Thyroid gland (tissue), 4 donors: ENCODE results near the gene ZNF407. TPM values are rescaled to one million over a fixed set of nuclear protein-coding genes. Genes with fewer than 3 reads are reported as not detected.
A peak's percentile ranks its signal among the peaks of the same experiment; 100 is the strongest.

Experiments
- DNase-seq, 2 donors: peaks; one replicate each; pipeline ENCODE4 v3.0.0-alpha.2; 2019
- H3K27ac ChIP-seq, 3 donors: fragments of 200-600 bp; sonication (generic); 1 replicate in 2 of 3; 2 replicates in 1 of 3; pipeline ENCODE4 v1.5.1; 2016 to 2019; ENCODE audit warnings: mild to moderate bottlenecking in 1 of 3, moderate library complexity in 1 of 3
- H3K27me3 ChIP-seq: fragments of 200-600 bp; sonication (generic); one replicate; pipeline ENCODE4 v1.5.1; 2019
- H3K36me3 ChIP-seq, 2 donors: fragments of 200-600 bp; sonication (generic); one replicate each; pipeline ENCODE4 v1.5.1; 2016 to 2019
- H3K4me1 ChIP-seq, 2 donors: fragments of 200-600 bp; sonication (generic); one replicate each; pipeline ENCODE4 v1.5.1; 2017 to 2019
- H3K4me3 ChIP-seq, 3 donors: fragments of 200-600 bp; sonication (generic); replicated peaks in 1 of 3; 1 replicate in 2 of 3; 2 replicates in 1 of 3; pipeline ENCODE4 v1.5.1; 2016; ENCODE audit warnings: mild to moderate bottlenecking in 1 of 3
- H3K9me3 ChIP-seq: fragments of 200-600 bp; sonication (generic); one replicate; pipeline ENCODE4 v1.5.1; 2017
- CTCF ChIP-seq, 6 experiments: fragments of 200-600 bp in 3 of 6; fragments of 450-650 bp in 3 of 6; sonication (generic) in 3 of 6; IDR thresholded peaks; one replicate each; pipeline ENCODE4 v1.5.1; 2016 to 2019; ENCODE audit warnings: antibody characterized with exemption in 6 of 6, mild to moderate bottlenecking in 2 of 6, inconsistent platforms in 1 of 6, moderate library complexity in 1 of 6
- POLR2A ChIP-seq, 2 donors: fragments of 450-650 bp; IDR thresholded peaks; one replicate each; pipeline ENCODE4 v1.6.1; 2017; ENCODE audit warnings: antibody characterized with exemption in 2 of 2, mild to moderate bottlenecking in 2 of 2, moderate library complexity in 1 of 2
- WGBS, 2 donors: methylation state at CpG; one replicate each; pipeline ENCODE4 v1.1.5; 2017; 5-methylcytosine and 5-hydroxymethylcytosine counted together
- intact Hi-C: fragments of 100-400 bp; cut with DNase I; formaldehyde crosslinking; loops from one replicate; pipeline ENCODE4 v1.15.1; 2023
- total RNA-seq, 4 donors: library from RNA; depleted of rRNA; stranded (reverse); fragments of >200 nt; gene quantifications; one replicate each; pipeline ENCODE4 v1.2.3, GENCODE V29; 2016

ZNF407 gene
- total RNA-seq, 4 donors from 2014 or later: 20.2 to 40.0 (median 26.4) TPM

- Histone ChIP-seq H3K27ac (no peak overlapping the region), H3K9me3 (no peaks in the 10 kb centered on the region), H3K36me3 (no peaks in the 10 kb centered on the region), H3K4me1 (peaks cover 4 to 6% of the 10 kb centered on the region in 2 donors), H3K27me3 (no peaks in the 10 kb centered on the region), H3K4me3 (no peak overlapping the region)
- intact Hi-C loops: no loop called here
- DNase-seq: no peak
- TF ChIP-seq POLR2A (IDR thresholded peaks at IDR 0.05) (no peak), CTCF (IDR thresholded peaks at IDR 0.05) (no peak)
- WGBS, 2 donors: 75 to 87% methylated on average over 5 of the region's 5 CpGs
These were observed 142.3 kb downstream of the ZNF407 start for GRCh38 chr18:74739926-74740325.

DNA sequence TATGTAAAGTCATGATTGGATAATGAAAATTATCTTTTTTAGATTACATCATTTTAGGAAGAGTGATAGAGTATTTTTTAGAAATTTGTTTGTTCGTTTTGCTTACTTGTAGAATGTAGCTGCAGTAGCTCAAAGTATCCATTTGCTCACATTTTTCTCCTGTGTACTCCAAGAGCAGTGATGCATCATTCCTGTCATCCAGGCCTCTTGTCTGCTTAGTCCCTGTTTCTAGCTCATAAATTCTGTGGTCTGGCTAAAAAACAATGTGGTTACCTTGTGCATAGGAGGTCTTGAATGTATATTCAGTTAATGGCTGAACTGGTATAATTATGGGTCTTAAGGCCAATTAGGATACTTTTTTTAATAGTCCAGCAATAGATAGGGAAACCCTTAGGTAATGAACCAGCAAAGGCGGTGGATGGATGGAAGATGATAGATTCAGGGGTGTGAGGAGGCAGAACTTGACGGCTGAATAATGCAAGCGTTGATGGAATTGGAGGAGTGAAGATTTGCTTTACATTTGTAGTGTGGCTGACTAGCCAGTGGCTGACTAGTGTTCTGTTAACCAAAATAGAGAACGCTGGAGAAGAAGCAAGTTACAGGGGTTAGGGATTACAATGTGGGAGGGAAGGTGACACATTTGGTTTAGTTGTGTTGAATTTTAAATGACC lies 145.0 kb downstream of the ZNF407 start:
- DNase-seq: peak; percentile 18 to 19
- intact Hi-C loops: no loop called here
- no peaks in the 10 kb centered on the region for H3K9me3 ChIP-seq
- H3K36me3 ChIP-seq: no peaks in the 10 kb centered on the region
- no peak overlapping the region for H3K4me3 ChIP-seq
- peaks cover 4 to 6% of the 10 kb centered on the region in 2 donors for H3K4me1 ChIP-seq
- H3K27ac ChIP-seq: peak overlapping the region in 1 of 3 donors; percentile 26
- H3K27me3 ChIP-seq: no peaks in the 10 kb centered on the region
- 72 to 77% methylated on average over 5 of the region's 5 CpGs for WGBS, 2 donors
- TF ChIP-seq POLR2A (IDR thresholded peaks at IDR 0.05): no peak
- peak in 1 of 6 experiments; percentile 13 for TF ChIP-seq CTCF (IDR thresholded peaks at IDR 0.05)

GRCh38 chr18:74745633-74746403 lies 148.1 kb downstream of the ZNF407 start:
- no peaks in the 10 kb centered on the region for H3K27me3 ChIP-seq
- no peak overlapping the region for H3K27ac ChIP-seq
- H3K9me3 ChIP-seq: no peaks in the 10 kb centered on the region
- intact Hi-C loops: no loop called here
- peaks cover 4 to 6% of the 10 kb centered on the region in 2 donors for H3K4me1 ChIP-seq
- TF ChIP-seq POLR2A (IDR thresholded peaks at IDR 0.05) (no peak), CTCF (IDR thresholded peaks at IDR 0.05) (no peak)
- DNase-seq: no peak
- WGBS, 2 donors: 85 to 95% methylated on average over 10 of the region's 10 CpGs
- no peak overlapping the region for H3K4me3 ChIP-seq
- no peaks in the 10 kb centered on the region for H3K36me3 ChIP-seq

DNA sequence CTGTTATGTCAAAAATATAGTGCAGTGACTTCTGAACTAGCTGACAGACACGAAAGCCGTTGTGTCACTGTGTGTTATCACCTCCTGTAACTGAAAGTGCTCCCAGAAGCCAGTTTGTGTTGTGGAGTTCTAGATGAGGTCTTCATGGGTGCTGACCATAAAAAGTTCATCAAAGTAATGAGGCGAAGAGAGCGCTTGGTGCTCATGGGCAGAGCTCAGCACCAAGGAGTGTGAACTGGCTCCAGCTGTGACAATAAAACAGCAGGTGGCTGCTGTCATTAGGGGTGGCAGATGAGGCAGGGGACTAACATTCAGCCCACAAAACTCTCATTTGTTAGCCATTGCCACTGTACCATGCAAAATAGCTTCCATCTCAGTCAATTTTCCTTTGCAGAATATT lies 151.1 kb downstream of the ZNF407 start:
- H3K36me3 ChIP-seq: no peaks in the 10 kb centered on the region
- no peak overlapping the region for H3K27ac ChIP-seq
- H3K27me3 ChIP-seq: no peaks in the 10 kb centered on the region
- H3K9me3 ChIP-seq: no peaks in the 10 kb centered on the region
- no peak for DNase-seq
- no peak overlapping the region for H3K4me3 ChIP-seq
- TF ChIP-seq CTCF (IDR thresholded peaks at IDR 0.05) (no peak), POLR2A (IDR thresholded peaks at IDR 0.05) (no peak)
- WGBS, 2 donors: 94 to 96% methylated on average over 4 of the region's 4 CpGs
- intact Hi-C loops: no loop called here
- H3K4me1 ChIP-seq: no peaks in the 10 kb centered on the region

GRCh38 chr18:74758995-74759394 lies 161.3 kb downstream of the ZNF407 start:
- no peaks in the 10 kb centered on the region for H3K9me3 ChIP-seq
- no peak overlapping the region for H3K4me3 ChIP-seq
- no peak overlapping the region for H3K27ac ChIP-seq
- no peaks in the 10 kb centered on the region for H3K27me3 ChIP-seq
- no peaks in the 10 kb centered on the region for H3K36me3 ChIP-seq
- WGBS, 2 donors: 100% methylated on average over 1 of the region's 1 CpG
- no peak for DNase-seq
- TF ChIP-seq CTCF (IDR thresholded peaks at IDR 0.05): no peak
- TF ChIP-seq POLR2A (IDR thresholded peaks at IDR 0.05): no peak
- no peaks in the 10 kb centered on the region for H3K4me1 ChIP-seq
- intact Hi-C loops: no loop called here
